Measurements from ENCODE around the gene SLU7. TPM values are rescaled to one million over a fixed set of nuclear protein-coding genes. Genes with fewer than 3 reads are reported as not detected.

Gene SLU7
- total and polyA plus RNA-seq, 2 of the 4 experiments (the other 2 are of a cell fraction), result 15.9 to 34.2 TPM

- ChIA-PET CTCF (no interaction called here), POLR2A (ENCODE audit: unreplicated experiment) (no interaction called here)
- H2AK5ac ChIP-seq (ENCODE audit: low read depth, low read length), result no peak overlapping the region
- no peak overlapping the region for H4K5ac ChIP-seq (ENCODE audit: low read depth, low read length)
- dilution Hi-C loops (cut with HindIII; ENCODE audit: low sequenced_read_pairs, unreplicated experiment) (no loop called here), intact Hi-C loops (cut with micrococcal nuclease) (no loop called here), in situ Hi-C loops (cut with MboI; ENCODE audit: low sequenced_read_pairs) (no loop called here)
- no CpG with 5 or more reads among the region's 1 CpG for WGBS, 2 experiments (ENCODE audit: extremely low coverage in 2 of 2, insufficient read length in 1 of 2)
- no peak overlapping the region for H2BK20ac ChIP-seq (ENCODE audit: low read depth, low read length)
- no peak overlapping the region for H2AK9ac ChIP-seq (replicated peaks; ENCODE audit: low read depth, low read length, poor library complexity)
- no peak overlapping the region for H3K18ac ChIP-seq (ENCODE audit: low read depth, low read length)
- no peak overlapping the region for H2BK5ac ChIP-seq (ENCODE audit: low read depth, low read length, poor library complexity, severe bottlenecking)
- no peak overlapping the region for H3K14ac ChIP-seq (replicated peaks; ENCODE audit: low read depth, low read length)
- H3K56ac ChIP-seq (ENCODE audit: extremely low read depth, insufficient read depth, low read length), result no peak overlapping the region
- no peak for TF ChIP-seq MAFK (IDR thresholded peaks at IDR 0.05; ENCODE audit: low read depth, low read length)
- TF ChIP-seq USF2 (IDR thresholded peaks at IDR 0.05; ENCODE audit: low read depth, low read length), result no peak
- no peak for TF ChIP-seq CTCF (conservative IDR thresholded peaks at IDR 0.05; ENCODE audit: low read depth, low read length)
- no peak for TF ChIP-seq ELK1 (IDR thresholded peaks at IDR 0.05; ENCODE audit: borderline replicate concordance, low read depth, low read length)
- no peak for TF ChIP-seq RFX5 (IDR thresholded peaks at IDR 0.05; ENCODE audit: low read depth, low read length)
- TF ChIP-seq RAD21 (IDR thresholded peaks at IDR 0.05; ENCODE audit: low read length), result no peak
- TF ChIP-seq MXI1 (IDR thresholded peaks at IDR 0.05; ENCODE audit: borderline replicate concordance, low read depth, low read length), result no peak
- no peak for TF ChIP-seq FOS (IDR thresholded peaks at IDR 0.05; ENCODE audit: low read depth, low read length)
- TF ChIP-seq POLR2A (IDR thresholded peaks at IDR 0.05; ENCODE audit: low read depth, low read length), result no peak
- no peak for TF ChIP-seq RCOR1 (IDR thresholded peaks at IDR 0.05; ENCODE audit: insufficient replicate concordance, low read length)
- no peak for TF ChIP-seq NFE2L2 (IDR thresholded peaks at IDR 0.05; ENCODE audit: low read depth, low read length)
- no peak for TF ChIP-seq CHD1 (IDR thresholded peaks at IDR 0.05; ENCODE audit: low read depth, low read length)
- TF ChIP-seq CEBPB (IDR thresholded peaks at IDR 0.05; ENCODE audit: low read depth, low read length), result no peak
- TF ChIP-seq BHLHE40 (IDR thresholded peaks at IDR 0.05; ENCODE audit: low read depth, low read length), result no peak
- TF ChIP-seq MAZ (IDR thresholded peaks at IDR 0.05; ENCODE audit: borderline replicate concordance, low read depth, low read length), result no peak
- no peak for TF ChIP-seq SMC3 (IDR thresholded peaks at IDR 0.05; ENCODE audit: low read depth, low read length)
- H2BK120ac ChIP-seq (ENCODE audit: low read depth, low read length), result no peak overlapping the region
- ATAC-seq (ENCODE audit: low read depth) (no peak), DNase-seq (no peak)
- BruUV-seq (replicated peaks), result no TSS peak
- H3K9me3 ChIP-seq (ENCODE audit: control insufficient read depth, insufficient read depth, low read length), result no peaks in the 10 kb centered on the region
- H2BK15ac ChIP-seq (ENCODE audit: low read depth, low read length), result no peak overlapping the region
- no peak overlapping the region for H4K91ac ChIP-seq (ENCODE audit: insufficient read depth, low read depth, low read length)
- H3K4me2 ChIP-seq (ENCODE audit: low read depth, low read length), result no peak overlapping the region
- no peak overlapping the region for H3K4me3 ChIP-seq (ENCODE audit: insufficient read depth, low read depth, low read length)
- H3K4me1 ChIP-seq (ENCODE audit: control insufficient read depth, insufficient read depth, low read length), result peaks cover 3% of the 10 kb centered on the region; the same call in 1 of the 2 replicates
- no peak overlapping the region for H3K23ac ChIP-seq (ENCODE audit: low read depth, low read length)
- no peaks in the 10 kb centered on the region for H3K27me3 ChIP-seq (ENCODE audit: control insufficient read depth, insufficient read depth, low read length)
- no peak overlapping the region for H3K4ac ChIP-seq (ENCODE audit: low read depth, low read length)
- no peak overlapping the region for H3K27ac ChIP-seq (ENCODE audit: insufficient read depth, low read length)
- H4K8ac ChIP-seq (ENCODE audit: low read depth in 2 of 2, low read length in 2 of 2), result no peak overlapping the region
- no peaks in the 10 kb centered on the region for H4K20me1 ChIP-seq (ENCODE audit: insufficient read depth, low read length)
- H3K9me1 ChIP-seq (ENCODE audit: insufficient read depth, low read length), result no peaks in the 10 kb centered on the region
- no peak overlapping the region for H2AFZ ChIP-seq (replicated peaks; ENCODE audit: low read length, poor library complexity)
- H3K36me3 ChIP-seq (ENCODE audit: control insufficient read depth, insufficient read depth, low read length), result no peaks in the 10 kb centered on the region
- H3K9ac ChIP-seq (ENCODE audit: low read depth, low read length), result no peak overlapping the region
- no peaks in the 10 kb centered on the region for H3K79me1 ChIP-seq (ENCODE audit: low read depth in 1 of 2, low read length in 2 of 2)
Observed at GRCh38 chr5:160444407-160444806, 25.5 kb upstream of the SLU7 start.

Measured in IMR-90 (cell line).